LNCaP clone FGC (cell line): ENCODE measurements around the gene RBM33.

Experiments
- DNase-seq: peaks from one replicate; pipeline ENCODE4 v3.0.0-alpha.2; 2011; ENCODE audit warnings: low read depth
- H3K4me3 ChIP-seq: 2 replicates; pipeline ENCODE4 v1.5.1; 2011; ENCODE audit warnings: mild to moderate bottlenecking, low read depth, low read length, control low read depth
- TF ChIP-seq, protein P1 (sequence below): IDR thresholded peaks from 2 replicates; pipeline ENCODE4 v1.5.1; 2012; ENCODE audit warnings: mild to moderate bottlenecking; ENCODE audit not compliant: control insufficient read depth, insufficient read depth; ENCODE audit errors: extremely low read depth

The RBM33 gene

DNA sequence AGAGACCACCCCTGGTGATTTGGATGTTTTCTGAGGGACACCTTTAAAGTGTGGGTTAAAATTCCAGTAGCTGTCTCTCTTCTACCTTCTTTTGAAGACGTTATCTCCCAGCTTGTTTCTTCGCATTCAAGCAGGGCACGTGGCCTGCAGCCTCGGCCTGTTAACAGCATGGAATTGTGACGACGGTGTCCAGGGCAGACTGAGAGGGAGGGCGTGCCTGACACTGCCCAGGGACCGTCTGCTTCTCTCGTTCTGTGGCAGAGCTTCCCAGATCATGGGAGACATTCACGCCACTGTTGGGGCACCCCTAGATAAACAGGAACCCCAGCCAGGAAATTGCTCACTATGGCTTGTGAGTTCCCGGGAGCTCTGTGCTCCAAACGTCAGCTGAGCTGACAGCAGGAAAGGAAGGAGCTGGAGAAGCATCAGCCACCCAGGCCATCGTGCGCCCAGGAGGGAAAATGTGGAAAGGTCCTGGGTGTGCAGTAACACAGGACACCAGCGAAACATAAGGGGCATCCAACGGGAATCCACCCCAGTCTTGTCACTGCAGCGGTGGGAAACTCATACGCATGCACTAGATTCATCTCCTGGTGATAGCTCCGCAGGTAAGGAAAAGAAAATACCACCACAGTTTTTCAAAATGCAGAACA lies 41.1 kb upstream of the RBM33 start:
- TF ChIP-seq, protein P1, sequence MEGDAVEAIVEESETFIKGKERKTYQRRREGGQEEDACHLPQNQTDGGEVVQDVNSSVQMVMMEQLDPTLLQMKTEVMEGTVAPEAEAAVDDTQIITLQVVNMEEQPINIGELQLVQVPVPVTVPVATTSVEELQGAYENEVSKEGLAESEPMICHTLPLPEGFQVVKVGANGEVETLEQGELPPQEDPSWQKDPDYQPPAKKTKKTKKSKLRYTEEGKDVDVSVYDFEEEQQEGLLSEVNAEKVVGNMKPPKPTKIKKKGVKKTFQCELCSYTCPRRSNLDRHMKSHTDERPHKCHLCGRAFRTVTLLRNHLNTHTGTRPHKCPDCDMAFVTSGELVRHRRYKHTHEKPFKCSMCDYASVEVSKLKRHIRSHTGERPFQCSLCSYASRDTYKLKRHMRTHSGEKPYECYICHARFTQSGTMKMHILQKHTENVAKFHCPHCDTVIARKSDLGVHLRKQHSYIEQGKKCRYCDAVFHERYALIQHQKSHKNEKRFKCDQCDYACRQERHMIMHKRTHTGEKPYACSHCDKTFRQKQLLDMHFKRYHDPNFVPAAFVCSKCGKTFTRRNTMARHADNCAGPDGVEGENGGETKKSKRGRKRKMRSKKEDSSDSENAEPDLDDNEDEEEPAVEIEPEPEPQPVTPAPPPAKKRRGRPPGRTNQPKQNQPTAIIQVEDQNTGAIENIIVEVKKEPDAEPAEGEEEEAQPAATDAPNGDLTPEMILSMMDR, result no peak
- no peak overlapping the region for H3K4me3 ChIP-seq
- no peak for DNase-seq

DNA sequence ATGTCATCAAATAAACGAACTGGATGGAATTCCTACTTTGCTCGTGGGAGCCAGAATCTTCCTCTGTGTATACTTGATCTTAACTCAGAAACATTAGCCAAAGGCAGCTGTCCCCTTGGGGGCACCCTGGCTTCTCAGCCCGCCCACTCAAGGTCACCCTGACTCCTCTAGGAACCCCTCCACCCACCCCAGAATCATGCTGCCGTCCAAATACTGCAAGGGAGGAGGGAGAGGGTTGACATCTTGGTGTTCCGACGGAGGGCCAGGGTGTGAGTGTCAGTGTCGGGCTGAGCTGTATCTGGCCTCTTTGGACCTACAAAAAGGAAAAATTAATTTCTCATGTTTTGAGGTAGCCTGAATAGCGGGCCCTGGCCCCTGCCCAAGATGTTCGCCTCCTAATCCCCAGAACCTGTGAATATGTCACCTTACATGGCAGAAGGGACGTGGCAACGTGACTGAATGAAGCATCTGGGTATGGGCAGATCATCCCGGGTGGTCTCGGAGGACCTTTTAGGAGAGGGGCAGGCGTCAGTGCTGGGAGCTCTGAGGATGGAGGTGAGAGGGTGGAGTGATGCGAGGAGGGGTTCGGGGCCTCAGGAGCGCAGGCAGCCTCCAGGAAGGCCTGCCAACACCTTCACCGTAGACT lies 40.5 kb upstream of the RBM33 start:
- TF ChIP-seq, protein P1, result no peak
- no peak overlapping the region for H3K4me3 ChIP-seq
- no peak for DNase-seq

DNA sequence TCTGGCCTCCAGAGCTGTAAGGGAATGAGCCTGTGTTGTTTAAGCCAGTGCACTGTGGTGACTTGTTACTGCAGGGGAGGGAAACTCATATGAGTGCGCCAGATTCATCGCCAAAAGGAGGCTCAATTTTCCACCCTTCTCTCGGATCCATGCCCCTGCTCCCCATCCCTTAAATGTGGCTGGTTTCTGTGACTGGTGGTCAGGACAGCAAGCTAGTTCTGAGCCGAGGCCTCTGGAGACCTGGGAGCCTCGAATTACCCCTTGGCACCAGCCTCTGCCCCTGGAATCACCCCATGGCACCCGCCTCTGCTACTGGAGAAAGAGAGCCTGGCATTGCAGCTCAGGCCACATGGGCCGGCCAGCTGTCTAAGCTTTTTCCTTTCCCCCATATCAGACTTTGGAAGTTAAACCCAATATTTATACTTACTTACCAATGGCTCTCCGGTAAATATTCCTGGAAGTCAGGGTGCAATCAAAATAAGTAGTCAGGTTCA lies 39.9 kb upstream of the RBM33 start:
- DNase-seq, result no peak
- no peak overlapping the region for H3K4me3 ChIP-seq
- TF ChIP-seq, protein P1, result no peak

DNA sequence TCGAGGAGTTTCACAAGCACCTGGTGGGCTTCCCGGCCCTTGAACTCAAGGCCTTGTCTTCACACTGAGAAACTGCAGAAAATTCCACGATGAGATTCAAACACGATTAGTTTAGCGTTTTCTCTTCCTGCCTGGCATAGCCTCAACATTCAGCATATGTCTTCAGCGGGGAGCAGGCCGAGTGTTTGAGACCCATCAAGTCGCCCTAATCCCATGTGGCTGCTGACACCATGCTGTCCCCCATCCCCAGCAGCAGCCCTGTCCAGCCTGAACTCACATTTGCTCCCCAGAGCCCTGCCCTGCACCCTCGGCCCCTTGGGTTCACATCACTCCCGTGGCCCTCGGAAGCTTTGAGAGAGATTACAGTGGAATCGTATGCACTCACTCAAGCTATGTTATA lies 35.3 kb upstream of the RBM33 start:
- TF ChIP-seq, protein P1, result no peak
- H3K4me3 ChIP-seq, result no peak overlapping the region
- no peak for DNase-seq

DNA sequence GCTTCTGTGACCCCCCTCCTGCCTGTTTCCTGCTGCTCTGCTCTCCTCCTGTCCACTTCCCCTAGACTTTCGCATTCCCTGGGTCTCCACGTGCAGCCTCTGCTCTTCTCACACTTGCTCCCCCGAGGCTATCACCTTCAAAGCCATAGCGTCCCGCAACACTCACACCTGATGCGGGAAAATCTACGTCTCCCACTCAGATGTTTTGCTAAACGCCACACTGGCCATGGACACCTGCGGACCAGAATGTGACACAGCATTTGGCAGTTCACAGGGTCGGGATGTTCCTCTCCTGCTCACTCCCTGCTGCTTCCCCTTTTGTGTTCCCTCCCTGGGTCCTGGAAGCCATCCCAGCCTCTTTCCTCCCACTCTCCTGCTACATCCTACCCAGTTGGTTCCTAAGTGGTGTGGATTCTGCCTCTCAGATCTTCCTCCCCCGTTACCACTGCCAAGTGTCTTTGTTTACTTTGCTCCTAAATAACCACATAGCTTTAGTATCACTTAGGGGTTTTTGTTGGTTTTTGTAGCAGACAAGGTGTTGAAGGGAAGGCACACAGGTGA lies 33.7 kb upstream of the RBM33 start:
- H3K4me3 ChIP-seq, result no peak overlapping the region
- TF ChIP-seq, protein P1, result no peak
- no peak for DNase-seq

DNA sequence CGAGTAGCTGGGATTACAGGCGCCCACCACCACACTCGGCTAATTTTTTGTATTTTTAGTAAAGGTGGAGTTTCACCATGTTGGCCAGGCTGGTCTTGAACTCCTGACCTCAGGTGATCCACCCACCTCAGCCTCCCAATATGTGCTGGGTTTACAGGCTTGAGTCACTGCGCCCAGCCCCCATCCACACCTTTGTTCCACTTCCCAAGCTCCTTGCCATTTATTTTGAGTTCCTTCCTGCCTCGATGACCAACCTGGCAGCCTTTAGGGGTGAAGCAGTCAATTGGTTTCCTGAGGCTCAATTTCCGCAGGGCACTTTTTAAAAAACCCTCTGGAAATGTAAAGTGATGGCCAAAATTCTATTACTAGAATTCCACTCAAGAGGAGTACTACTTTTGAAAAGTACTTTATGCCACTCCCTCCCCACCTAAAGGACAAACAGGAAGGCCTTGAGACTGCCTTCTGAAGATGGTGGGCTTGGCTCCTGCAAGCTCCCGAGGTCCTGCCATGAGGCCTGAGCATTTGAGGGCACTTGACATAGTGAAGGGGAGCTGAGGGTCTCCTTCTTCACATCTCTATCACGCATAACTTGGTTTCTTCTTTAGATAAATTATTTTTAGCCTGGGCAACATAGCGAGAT lies 32.5 kb upstream of the RBM33 start:
- TF ChIP-seq, protein P1, result no peak
- H3K4me3 ChIP-seq, result no peak overlapping the region
- no peak for DNase-seq
